Measurements from ENCODE around the gene HPCAL4.

DNA sequence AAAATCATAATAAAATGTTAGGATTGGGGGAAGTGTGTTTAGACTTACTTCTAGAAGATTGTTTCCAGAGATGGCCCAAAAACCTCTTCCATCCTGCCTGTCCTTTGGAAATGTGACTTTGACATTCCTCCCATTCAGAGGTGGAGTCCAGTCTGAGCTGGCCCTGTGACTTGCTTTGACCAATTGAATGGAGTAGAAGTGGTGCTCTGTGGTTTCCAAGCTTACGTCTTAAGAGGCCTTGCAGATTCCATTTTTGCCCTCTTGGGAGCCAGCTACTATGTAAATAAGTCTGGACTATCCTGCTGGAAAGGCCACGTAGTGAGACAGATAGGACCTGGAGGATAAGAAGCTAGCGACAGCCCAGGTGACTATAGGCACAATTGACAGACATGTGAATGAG is 18.0 kb downstream of the HPCAL4 start:
- TF ChIP-seq POLR2A (IDR thresholded peaks at IDR 0.05) (no peak), EP300 (IDR thresholded peaks at IDR 0.05) (no peak)
